HEK293T (cell line): ENCODE data around the gene MRM2.

Experiments used
- BHLHE40 ChIP-seq: fragments of 450-650 bp; IDR thresholded peaks from 2 replicates; pipeline ENCODE4 v1.6.1; 2016; ENCODE audit warnings: mild to moderate bottlenecking, moderate library complexity, borderline replicate concordance
- CTBP1 ChIP-seq: fragments of 450-650 bp; IDR thresholded peaks from 2 replicates; pipeline ENCODE4 v1.6.1; 2016; ENCODE audit warnings: borderline replicate concordance
- FOXA1 ChIP-seq: fragments of 450-650 bp; IDR thresholded peaks from 2 replicates; pipeline ENCODE4 v1.6.1; 2016; ENCODE audit warnings: mild to moderate bottlenecking
- FOXK2 ChIP-seq: fragments of 450-650 bp; IDR thresholded peaks from 2 replicates; pipeline ENCODE4 v1.6.1; 2016; ENCODE audit warnings: mild to moderate bottlenecking
- FOXM1 ChIP-seq: fragments of 450-650 bp; IDR thresholded peaks from 2 replicates; pipeline ENCODE4 v1.6.1; 2017; ENCODE audit warnings: mild to moderate bottlenecking, borderline replicate concordance
- L3MBTL2 ChIP-seq: fragments of 450-650 bp; conservative IDR thresholded peaks from 2 replicates; pipeline ENCODE4 v1.6.1; 2016; ENCODE audit warnings: mild to moderate bottlenecking
- NFRKB ChIP-seq: fragments of 450-650 bp; IDR thresholded peaks from 2 replicates; pipeline ENCODE4 v1.6.1; 2016; ENCODE audit warnings: mild to moderate bottlenecking, moderate library complexity
- SP1 ChIP-seq: fragments of 450-650 bp; IDR thresholded peaks from 2 replicates; pipeline ENCODE4 v1.6.1; 2017
- SUZ12 ChIP-seq: fragments of 450-650 bp; IDR thresholded peaks from 2 replicates; pipeline ENCODE4 v1.6.1; 2016; ENCODE audit warnings: mild to moderate bottlenecking
- TARDBP ChIP-seq: fragments of 450-650 bp; IDR thresholded peaks from 2 replicates; pipeline ENCODE4 v1.6.1; 2016

DNA sequence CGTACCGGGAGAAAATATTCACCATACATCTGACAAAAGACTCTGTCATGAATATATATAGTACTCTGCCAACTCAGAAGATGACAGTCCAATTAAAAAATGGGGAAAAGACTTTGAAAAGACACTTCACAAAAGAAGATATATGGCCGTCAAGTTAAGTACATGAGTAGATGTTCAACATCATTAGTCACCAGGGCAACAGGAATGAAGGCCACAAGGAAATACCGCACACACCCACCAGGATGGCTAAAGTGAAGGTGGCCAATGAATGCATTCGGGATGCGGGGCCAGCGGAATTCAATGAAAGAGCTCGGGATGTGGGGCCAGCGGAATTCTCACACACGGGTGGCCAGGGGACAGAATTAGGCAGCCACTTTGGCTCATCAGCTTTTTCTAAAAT lies 51.5 kb downstream of the MRM2 start:
- TF ChIP-seq SP1: no peak
- TF ChIP-seq FOXK2: no peak
- no peak for TF ChIP-seq CTBP1
- TF ChIP-seq TARDBP: no peak
- TF ChIP-seq BHLHE40: no peak
- no peak for TF ChIP-seq SUZ12
- TF ChIP-seq L3MBTL2: no peak
- no peak for TF ChIP-seq FOXM1
- no peak for TF ChIP-seq NFRKB
- TF ChIP-seq FOXA1: no peak
